GM18526 (cell line): ENCODE measurements around the gene FAM168A.

ENCODE experiments used
- POLR2A ChIP-seq: IDR thresholded peaks from 3 replicates; pipeline ENCODE4 v1.6.1; 2011; ENCODE audit not compliant: insufficient read length; ENCODE audit errors: extremely low read depth

FAM168A gene

DNA sequence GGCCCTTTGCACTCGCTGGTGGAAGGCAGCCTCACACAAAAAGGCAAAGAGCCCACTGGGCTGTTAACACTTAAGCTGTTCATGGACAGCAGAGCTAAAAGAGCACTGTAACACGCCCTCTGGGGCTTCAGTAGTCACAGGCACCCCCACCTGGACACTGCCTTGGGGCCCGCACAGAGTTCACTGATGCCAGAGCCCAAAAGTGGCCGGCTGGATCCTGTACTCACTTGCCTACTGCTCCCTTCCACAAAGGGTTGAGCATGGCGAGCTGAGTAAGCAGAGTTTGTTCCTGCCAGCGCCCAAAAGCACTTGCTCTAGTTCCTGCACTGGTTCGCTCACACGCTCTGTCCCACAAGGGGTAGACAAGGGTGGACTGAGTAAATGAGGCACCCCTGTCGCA, 142.9 kb downstream of the FAM168A start:
- TF ChIP-seq POLR2A: no peak

DNA sequence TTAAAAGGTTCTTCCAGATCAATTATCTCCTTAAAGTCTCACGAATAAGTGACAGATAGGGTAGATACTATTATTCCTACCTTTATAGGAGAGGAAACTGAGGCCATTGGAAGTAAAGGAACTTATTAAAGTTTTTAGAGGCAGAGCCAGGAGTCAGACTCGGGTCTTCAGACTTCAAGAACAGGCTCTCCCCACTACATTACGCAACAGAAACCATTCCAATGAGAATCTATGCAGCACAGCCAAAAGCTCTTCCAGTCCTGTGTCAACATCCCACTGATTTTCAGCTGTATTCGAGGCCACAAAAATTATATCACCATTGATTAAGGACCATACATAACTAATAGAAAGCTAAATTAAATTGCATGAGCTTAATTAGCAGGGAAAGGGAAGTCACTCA, 144.3 kb downstream of the FAM168A start:
- TF ChIP-seq POLR2A: no peak

DNA sequence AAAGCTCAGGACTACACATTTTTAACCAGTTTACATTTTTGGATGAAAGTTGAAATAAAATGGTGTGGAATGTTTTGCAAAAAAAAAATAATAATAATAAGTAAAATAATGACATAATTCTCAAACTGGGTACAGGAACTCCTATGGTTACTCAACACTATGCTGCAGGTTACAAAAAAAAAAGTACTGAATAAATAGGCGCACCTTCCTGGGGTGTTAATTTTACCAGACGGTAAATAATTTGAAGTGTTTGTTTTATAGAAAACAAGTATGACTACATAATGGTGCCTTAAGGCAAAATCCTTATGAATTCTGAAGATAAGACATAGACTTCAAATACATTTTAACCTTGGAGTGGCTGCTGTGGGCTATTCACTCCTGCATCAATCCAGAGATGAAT, 145.2 kb downstream of the FAM168A start:
- no peak for TF ChIP-seq POLR2A

DNA sequence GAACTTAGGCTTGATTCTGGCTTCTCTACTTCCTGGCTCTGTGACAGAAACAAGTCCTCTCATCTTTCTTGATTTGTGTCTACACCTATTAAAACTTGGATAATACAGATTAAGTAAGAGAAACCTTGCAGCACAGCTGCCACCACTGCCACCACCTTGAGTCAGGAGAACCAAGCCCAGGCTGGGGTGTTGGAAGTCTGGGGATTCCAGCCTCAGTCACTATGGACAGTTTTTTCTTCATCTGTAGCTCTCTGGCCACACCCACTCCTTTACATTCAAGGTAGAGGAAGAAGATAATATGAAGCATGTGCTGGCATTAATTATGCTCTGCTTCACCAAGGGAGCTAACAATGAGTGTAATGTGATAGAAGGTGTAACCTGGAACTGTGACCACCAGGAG, 146.0 kb downstream of the FAM168A start:
- TF ChIP-seq POLR2A: no peak

DNA sequence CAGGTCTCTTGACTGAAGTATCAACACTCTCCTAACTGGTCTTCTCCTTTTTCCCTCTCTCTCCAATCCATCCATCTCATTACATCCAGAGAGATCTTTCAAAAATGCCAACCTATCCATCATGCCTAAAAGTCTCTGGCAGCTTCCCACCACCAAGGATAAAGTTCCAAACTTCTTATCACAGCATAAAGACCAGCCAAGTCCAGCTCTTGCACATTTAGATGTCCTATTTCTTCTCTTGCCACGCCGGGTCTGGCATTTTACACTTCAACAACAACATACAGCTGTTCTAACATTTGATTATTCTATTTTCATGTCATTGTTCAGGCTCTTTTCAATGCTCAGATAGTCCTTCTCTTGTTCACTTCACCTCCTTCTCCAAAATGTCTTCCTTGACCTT, 151.1 kb downstream of the FAM168A start:
- TF ChIP-seq POLR2A: no peak

DNA sequence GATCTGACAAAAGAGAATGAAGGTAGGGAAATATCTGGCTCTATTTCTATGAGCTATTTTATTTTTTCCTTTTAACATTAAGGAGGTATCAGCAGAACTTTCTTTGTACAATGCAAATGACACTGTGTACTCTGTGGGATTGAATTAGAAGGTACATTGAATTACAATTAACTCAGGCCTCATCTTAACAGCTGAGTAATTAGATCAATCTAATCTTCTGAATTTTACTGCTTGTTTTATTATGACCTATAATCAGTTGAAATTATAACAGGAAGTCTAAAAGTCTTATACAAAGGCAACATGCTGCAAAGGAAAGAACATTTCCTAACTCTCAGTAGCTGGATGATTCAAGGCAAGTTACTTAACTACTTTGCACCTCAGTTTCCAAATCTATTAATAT, 151.9 kb downstream of the FAM168A start:
- no peak for TF ChIP-seq POLR2A

DNA sequence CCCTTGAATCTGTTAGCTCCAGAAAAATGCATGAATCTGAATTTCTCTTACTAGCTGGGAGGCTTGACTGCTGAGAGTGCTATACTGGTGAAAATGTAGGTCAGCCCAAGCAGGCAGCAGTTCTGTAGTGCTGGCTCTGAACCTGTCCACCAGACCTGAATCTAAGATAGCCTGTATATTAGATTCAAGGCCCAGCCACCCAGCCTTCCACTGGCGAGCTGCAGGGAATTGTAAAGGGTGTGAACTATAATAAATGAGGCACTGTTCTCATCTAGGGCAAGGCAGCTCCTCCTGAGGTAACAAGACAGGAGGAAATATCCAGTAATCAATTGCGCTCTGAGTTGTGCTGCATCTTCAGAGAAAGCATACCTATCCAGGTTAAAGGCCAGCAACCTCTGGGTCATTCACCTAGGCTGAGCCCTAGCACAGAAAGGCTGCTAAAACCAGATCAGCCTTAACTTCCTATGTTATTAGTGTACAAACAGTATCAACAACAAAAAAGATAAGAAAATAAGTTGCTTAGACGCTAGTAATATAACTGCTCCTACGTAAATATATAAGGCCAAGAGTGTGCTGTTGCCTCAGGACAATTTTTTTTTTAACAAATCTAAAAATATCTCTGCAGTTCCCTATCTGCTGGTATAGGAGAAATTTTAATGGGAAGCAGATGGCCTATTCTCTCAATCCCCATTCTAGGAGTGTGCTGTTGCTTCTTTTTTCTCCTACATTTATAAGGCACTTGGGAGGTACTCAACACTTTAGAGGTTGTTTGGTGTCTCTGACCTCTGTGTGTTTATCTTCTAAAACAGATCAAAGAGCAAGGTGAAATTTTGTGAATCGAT, 158.7 kb downstream of the FAM168A start:
- TF ChIP-seq POLR2A: no peak

DNA sequence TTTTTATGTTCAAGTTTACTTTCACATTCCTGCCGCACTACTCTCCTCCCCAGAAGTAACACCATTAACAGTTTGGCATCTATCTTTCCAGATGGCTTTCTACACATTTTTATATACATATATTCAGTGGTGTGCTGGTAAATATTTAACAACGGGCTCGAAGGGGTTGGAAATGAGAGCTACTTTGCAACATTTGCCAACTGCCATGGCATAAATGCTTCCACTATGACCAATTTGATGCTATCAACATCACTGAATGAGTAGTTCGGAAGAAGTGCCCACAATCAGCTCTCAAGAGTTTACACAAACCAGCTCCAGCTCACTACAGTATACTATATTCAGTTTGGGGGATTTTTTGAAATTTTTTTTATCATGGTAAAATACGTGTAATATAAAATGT, 166.5 kb downstream of the FAM168A start:
- no peak for TF ChIP-seq POLR2A

DNA sequence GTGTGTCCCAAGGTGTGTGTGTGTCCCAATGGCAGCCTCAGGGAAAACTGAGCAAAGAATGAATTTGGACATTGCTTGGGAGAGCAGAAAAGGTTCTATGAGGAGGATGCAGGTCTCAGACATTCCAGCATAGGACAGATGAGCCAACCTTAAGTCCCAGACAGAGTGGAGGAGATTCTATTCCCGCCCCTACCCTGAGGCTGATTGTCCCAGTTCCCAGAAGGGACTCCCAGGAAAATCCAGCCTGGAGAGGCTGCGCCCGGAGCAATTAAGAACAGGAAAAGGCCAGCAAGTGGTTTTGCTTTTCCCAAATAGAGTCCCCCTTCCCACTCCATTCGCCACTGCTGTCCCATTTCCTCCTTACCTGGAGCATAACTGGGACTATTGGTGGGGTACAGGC, 167.6 kb downstream of the FAM168A start:
- TF ChIP-seq POLR2A: no peak

DNA sequence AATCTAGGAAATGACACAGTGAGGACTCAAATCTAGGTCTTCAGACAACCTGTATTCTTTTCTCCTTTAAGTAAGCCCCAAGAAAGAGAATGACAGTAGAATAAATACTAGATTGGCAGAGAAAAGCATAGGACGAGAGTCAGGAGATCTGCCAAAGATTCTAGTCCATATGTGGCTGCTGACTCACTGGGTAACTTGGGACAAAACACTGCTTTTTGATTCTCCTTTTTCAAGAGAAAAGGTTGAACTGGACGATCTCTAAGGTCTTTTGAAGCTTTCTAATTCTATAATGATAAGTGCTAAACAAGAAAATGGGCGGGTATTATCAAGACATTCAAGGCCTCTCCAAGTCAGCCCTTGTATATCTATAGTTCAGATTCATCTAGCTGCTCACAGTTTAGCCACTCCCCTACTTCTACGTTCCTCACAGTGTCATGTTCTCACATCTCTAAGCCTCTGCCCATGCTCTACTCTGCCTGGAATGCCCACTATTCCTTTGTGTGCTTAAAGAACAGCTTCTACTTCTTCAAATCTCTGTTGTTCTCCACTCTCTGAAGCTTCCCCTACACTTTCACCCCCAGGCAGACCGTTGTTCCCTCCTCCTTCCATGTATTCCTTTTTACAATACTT, 168.7 kb downstream of the FAM168A start:
- no peak for TF ChIP-seq POLR2A

DNA sequence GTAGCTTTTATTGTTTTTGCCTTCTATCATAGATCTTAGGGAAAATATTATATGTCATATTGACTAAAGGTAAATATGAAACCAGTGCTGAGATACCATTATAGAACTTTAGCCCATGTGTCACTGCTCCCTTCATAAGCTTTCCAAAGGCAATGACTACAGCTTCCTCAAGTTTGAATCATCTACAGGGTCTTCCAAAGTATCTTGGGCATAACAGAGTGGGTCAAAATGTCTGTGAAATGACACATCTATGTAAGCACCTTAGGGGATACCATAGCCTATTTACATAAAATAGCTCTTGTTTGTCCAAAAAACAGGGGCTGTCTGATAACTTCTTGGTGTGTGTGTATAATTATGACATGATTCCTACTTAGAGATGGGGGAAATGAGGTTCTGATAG, 169.2 kb downstream of the FAM168A start:
- no peak for TF ChIP-seq POLR2A

DNA sequence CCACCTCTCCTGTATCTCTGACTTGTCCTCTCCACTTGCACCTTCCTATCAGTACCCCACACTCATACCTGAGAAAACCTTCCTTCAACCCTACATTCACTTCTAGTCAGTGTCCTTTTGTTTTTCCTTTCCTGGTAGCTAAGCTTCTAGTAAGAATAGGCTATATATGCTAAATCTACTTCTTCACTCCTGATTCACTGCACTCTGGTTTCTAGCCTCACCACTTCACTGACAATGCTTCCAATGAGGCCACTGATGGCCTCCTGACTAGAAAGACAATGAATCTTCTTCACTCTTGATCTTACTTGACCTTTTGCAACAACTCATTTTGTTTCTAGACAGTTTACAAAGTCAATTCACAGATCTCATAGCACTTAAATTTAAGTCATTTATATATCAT, 169.7 kb downstream of the FAM168A start:
- no peak for TF ChIP-seq POLR2A

DNA sequence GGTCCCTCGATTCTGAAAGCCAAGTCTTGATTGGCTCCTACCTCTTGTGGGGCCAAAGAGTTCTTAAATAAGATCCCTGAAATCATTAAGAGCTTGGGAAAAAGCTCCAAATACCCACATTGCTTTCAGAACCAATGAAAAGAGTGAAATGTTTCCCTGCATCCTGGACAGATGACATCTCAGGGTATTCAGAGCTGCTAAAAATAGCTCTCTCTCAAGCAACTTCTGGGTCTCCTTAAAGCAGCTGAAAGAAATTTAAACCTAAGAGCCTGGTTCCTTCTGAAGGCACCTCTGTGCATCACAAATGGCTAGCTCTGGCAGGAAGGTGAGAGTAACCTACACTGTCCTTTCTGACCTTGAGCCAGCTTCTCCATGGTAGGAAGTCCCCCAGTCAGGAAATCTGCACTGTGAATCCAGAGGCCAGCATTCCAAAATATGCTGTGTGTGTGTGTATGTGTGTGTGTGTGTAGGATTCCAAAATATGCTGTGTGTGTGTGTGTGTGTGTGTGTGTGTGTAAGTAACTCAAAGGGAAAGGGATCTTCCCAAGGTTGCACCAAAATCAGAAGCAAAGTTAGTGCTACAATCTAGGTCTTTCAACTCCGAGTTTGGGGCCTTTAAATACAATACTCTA, 171.6 kb downstream of the FAM168A start:
- TF ChIP-seq POLR2A: no peak

DNA sequence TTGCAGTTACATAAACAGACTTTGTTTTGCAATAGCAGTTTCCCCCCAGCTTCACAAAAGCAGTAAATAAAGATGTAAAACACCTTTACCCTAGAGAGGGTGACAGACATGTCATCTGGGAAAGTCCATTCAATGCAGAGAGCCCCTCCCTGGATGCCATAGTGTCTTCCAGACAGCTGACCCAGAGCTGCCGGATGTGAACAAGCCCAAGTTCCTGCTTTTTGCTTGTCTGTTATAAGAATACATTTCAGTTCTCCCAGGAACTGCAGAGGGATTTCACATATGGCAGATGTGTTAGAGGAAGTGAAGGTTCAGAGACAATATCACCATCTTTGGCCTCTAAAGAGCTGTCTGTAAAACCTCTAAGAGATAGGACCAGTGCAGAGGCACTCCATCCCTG, 172.8 kb downstream of the FAM168A start:
- TF ChIP-seq POLR2A: no peak

DNA sequence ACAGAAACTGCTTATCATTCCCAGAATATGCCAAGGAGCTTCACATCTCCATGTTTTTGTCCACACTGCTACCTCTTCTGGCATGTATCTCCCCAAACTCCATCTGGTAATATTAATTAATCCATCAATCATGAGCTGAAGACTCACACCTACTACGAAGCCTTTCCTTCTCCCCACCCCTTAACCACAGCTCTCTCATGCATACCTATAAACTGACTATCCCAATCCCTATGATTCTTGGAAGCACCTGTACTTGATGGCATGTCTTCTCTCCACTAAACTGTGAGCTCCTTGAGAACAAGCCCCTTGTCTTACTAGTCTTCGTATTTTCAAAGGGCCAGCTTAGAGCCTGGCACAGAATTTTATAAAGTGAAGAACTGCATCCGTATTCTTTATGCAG, 174.4 kb downstream of the FAM168A start:
- no peak for TF ChIP-seq POLR2A

DNA sequence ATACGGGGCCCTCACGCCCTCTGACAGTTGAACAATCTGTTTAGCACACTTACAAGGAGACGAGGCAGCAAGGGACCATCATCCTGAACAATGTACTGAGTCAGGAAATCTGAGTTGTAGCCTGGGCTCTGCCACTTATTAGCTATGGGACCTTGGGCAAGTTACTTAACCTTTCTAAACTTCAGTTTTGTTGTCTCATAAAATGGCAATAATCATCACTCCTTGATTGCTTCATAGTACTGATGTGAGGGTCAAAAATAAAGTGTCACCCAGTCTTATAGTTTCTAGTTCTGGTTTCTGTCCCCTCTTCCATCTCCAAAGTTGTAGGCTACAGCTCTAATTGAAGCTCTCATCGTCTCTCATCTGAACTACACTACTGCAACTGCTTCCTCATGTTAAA, 175.0 kb downstream of the FAM168A start:
- TF ChIP-seq POLR2A: no peak

DNA sequence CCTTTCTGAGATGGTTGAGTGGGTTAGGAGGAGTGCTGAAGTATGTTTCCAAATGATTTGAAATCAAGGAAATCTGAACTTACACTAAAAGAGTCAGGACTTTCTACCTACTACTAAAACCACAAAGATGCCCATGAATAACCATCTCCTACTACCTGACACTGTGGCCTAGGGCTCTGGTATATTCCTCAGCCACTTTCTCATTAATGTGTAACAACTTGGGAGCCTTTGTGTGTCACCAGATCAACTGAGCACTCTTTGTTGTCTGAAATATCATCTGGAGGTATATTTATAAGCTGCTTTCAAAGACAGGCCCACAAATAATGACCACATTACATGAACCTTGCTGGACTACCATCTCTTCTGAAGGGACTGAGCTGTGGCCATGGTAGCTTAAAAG, 177.8 kb downstream of the FAM168A start:
- TF ChIP-seq POLR2A: no peak

DNA sequence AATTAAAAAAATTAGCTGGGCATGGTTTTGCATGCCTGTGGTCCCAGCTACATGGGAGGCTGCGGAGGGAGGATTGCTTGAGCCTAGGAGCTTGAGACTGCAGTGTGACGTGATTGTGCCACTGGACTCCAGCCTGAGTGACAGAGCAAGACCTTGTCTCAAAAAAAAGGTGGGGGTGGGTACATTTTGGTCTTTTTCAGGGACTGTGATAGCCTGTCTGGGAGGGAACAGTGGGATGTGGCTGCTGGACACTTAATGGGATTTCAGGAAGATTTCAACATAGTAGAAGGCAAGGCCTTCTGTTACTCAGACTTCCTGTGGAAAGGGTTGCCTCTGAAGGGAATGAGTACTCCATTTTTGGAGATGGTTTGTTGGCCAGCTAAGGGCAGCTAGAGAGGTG, 181.1 kb downstream of the FAM168A start:
- no peak for TF ChIP-seq POLR2A
